HepG2 (cell line): ENCODE data around the gene ARID5B. TPM values are rescaled to one million over a fixed set of nuclear protein-coding genes. Genes with fewer than 3 reads are reported as not detected.

Source experiments
- ATAC-seq: fragments of 200-7000 bp; cut with Tn5 transposase; 3 replicates; pipeline ENCODE4 v1.9.1; 2020; ENCODE audit warnings: mild to moderate bottlenecking, moderate library complexity
- BruUV-seq: library from RNA; stranded (reverse); fragments of 400-500 nt; replicated peaks from 2 replicates; lab custom pipeline; 2021; lab: Mats Ljungman, UMichigan
- CTCF ChIA-PET: fragments of 300-600 bp; formaldehyde crosslinking; extraction: SDS; loops from one replicate; lab custom pipeline; 2021; ENCODE audit warnings: low total read pairs, inconsistent platforms, low intra/inter-chr PET ratio; lab: Yijun Ruan, JAX
- POLR2A ChIA-PET: fragments of 350-600 bp; sonication (Branson Sonifier 250); formaldehyde crosslinking; loops from one replicate; lab custom pipeline; 2020; ENCODE audit warnings: antibody characterized with exemption, inconsistent platforms; lab: Yijun Ruan, JAX
- DNase-seq: peaks from one replicate; pipeline ENCODE4 v3.0.0-alpha.2; 2015; ENCODE audit warnings: low spot score
- FAIRE-seq: peaks from 3 replicates; lab custom pipeline; 2011; peaks lifted over from hg19 to GRCh38; lab: Jason Lieb, UNC
- H2AFZ ChIP-seq: one replicate; pipeline ENCODE4 v1.6.1; 2011; ENCODE audit warnings: low read length, inconsistent platforms
- H3K27ac ChIP-seq: fragments of 300-600 bp; 3 replicates; pipeline ENCODE4 v1.8.0; 2011; ENCODE audit warnings: mixed run types, mild to moderate bottlenecking, mixed read lengths, low read length, inconsistent platforms; ENCODE audit not compliant: insufficient read depth; ENCODE audit errors: extremely low read length
- H3K27me3 ChIP-seq, 2 experiments: fragments of 200-600 bp in 1 of 2; 2 replicates in 1 of 2; 3 replicates in 1 of 2; pipeline versions ENCODE4 v1.6.0 to v1.8.0; 2011; ENCODE audit warnings: low read length in 2 of 2, mild to moderate bottlenecking in 2 of 2, moderate library complexity in 2 of 2, inconsistent platforms in 1 of 2; ENCODE audit not compliant: insufficient read depth in 2 of 2, control insufficient read depth in 1 of 2
- H3K36me3 ChIP-seq, 2 experiments: fragments of 200-600 bp in 1 of 2; replicated peaks in 1 of 2; 2 replicates in 1 of 2; 3 replicates in 1 of 2; pipeline versions ENCODE4 v1.5.1 to v1.8.0; 2011; ENCODE audit warnings: low read length in 2 of 2, inconsistent platforms in 1 of 2; ENCODE audit not compliant: insufficient read depth in 2 of 2, control insufficient read depth in 1 of 2
- H3K4me1 ChIP-seq: 2 replicates; pipeline ENCODE4 v1.5.1; 2012; ENCODE audit warnings: low read length, inconsistent platforms; ENCODE audit not compliant: insufficient read depth
- H3K4me2 ChIP-seq: 2 replicates; pipeline ENCODE4 v1.6.0; 2011; ENCODE audit warnings: low read depth, low read length, inconsistent platforms
- H3K4me3 ChIP-seq, 3 experiments: fragments of 200-600 bp in 1 of 3; sonication (generic), shearing (Covaris generic) in 1 of 3; replicated peaks in 1 of 3; 2 replicates each; pipeline ENCODE4 v1.5.1; 2011 to 2016; ENCODE audit warnings: low read length in 3 of 3, inconsistent platforms in 2 of 3, low read depth in 2 of 3, mild to moderate bottlenecking in 2 of 3, control low read depth in 1 of 3, mixed read lengths in 1 of 3; ENCODE audit not compliant: insufficient read depth in 1 of 3
- H3K79me2 ChIP-seq: one replicate; pipeline ENCODE4 v1.6.1; 2011; ENCODE audit warnings: low read length, inconsistent platforms; ENCODE audit not compliant: insufficient read depth
- H3K9ac ChIP-seq: 2 replicates; pipeline ENCODE4 v1.6.0; 2011; ENCODE audit warnings: mild to moderate bottlenecking, low read depth, low read length, inconsistent platforms; ENCODE audit not compliant: insufficient read depth
- H3K9me3 ChIP-seq: 2 replicates; pipeline ENCODE4 v1.5.1; 2012; ENCODE audit warnings: mild to moderate bottlenecking, low read length
- H4K20me1 ChIP-seq: 2 replicates; pipeline ENCODE4 v1.6.0; 2011; ENCODE audit warnings: inconsistent platforms, mild to moderate bottlenecking, low read length, moderate library complexity; ENCODE audit not compliant: insufficient read depth
- CREB1 ChIP-seq, 2 experiments: fragments of 450-650 bp in 1 of 2; IDR thresholded peaks; 2 replicates each; pipeline ENCODE4 v1.6.1; 2016 to 2017; ENCODE audit warnings: control low read depth in 1 of 2, mild to moderate bottlenecking in 1 of 2, missing compliant biosample characterization in 1 of 2, missing genetic modification characterization in 1 of 2
- GLMP ChIP-seq: sonication (generic); formaldehyde crosslinking; IDR thresholded peaks from 2 replicates; pipeline ENCODE4 v1.9.0; 2021; ENCODE audit warnings: missing genetic modification reagents, mild to moderate bottlenecking, borderline replicate concordance
- TARDBP ChIP-seq: sonication (generic); formaldehyde crosslinking; IDR thresholded peaks from 2 replicates; pipeline ENCODE4 v1.8.0; 2022; ENCODE audit warnings: mild to moderate bottlenecking, missing genetic modification reagents
- XRCC5 ChIP-seq: fragments of 200-400 bp; formaldehyde crosslinking; optimal IDR thresholded peaks from 2 replicates; pipeline ENCODE3; 2017; ENCODE audit warnings: mild to moderate bottlenecking, low read length
- ZBTB40 ChIP-seq, 2 experiments: fragments of 450-650 bp in 1 of 2; sonication (generic) in 1 of 2; formaldehyde crosslinking in 1 of 2; IDR thresholded peaks; 2 replicates each; pipeline versions ENCODE4 v1.6.1 to v1.8.0; 2016 to 2022; ENCODE audit warnings: antibody characterized with exemption in 1 of 2, mild to moderate bottlenecking in 1 of 2, missing genetic modification reagents in 1 of 2
- ZBTB46 ChIP-seq: sonication (generic); formaldehyde crosslinking; IDR thresholded peaks from 2 replicates; pipeline ENCODE4 v1.4.0; 2020; ENCODE audit warnings: mild to moderate bottlenecking, missing genetic modification reagents, borderline replicate concordance
- ZNF136 ChIP-seq: sonication (generic); formaldehyde crosslinking; IDR thresholded peaks from 2 replicates; pipeline ENCODE4 v1.8.1; 2022; ENCODE audit warnings: low read depth, mild to moderate bottlenecking, moderate library complexity, missing genetic modification reagents
- ZNF251 ChIP-seq: sonication (generic); formaldehyde crosslinking; IDR thresholded peaks from 2 replicates; pipeline ENCODE4 v1.9.0; 2021; ENCODE audit warnings: mild to moderate bottlenecking, missing genetic modification reagents
- ZNF777 ChIP-seq: sonication (generic); formaldehyde crosslinking; IDR thresholded peaks from 2 replicates; pipeline ENCODE4 v1.4.0; 2020; ENCODE audit warnings: missing genetic modification reagents
- WGBS: methylation state at CpG from one replicate; pipeline ENCODE4 v1.1.6; 2017; ENCODE audit warnings: low lambda C conversion rate; 5-methylcytosine and 5-hydroxymethylcytosine counted together
- in situ Hi-C: cut with HindIII; loops from 2 replicates; pipeline ENCODE4 v1.10.0; 2017; ENCODE audit warnings: low pct_unique_long_range_greater_than_20kb; ENCODE audit not compliant: extremely low pct_ligation_motif_present
- intact Hi-C: fragments of 100-400 bp; cut with micrococcal nuclease; formaldehyde crosslinking; loops from one replicate; pipeline ENCODE4 v1.10.0; 2022; ENCODE audit not compliant: unreplicated experiment
- polyA plus RNA-seq, 8 experiments: library from polyadenylated mRNA; depleted of rRNA in 3 of 8; stranded (reverse) in 7 of 8; unstranded in 1 of 8; fragments of >200 nt; fragmentation: Illumina TruSeq in 4 of 8; extraction: Trizol in 4 of 8; gene quantifications; 2 replicates each; pipeline versions ENCODE4 v1.2.1 to v1.2.3, GENCODE V29; 2011 to 2016; ENCODE audit warnings: low read depth in 4 of 8, missing spikeins in 1 of 8, mixed read lengths in 1 of 8; ENCODE audit not compliant: insufficient read depth in 1 of 8
- total RNA-seq, 5 experiments: library from RNA; depleted of rRNA; stranded (reverse); fragments of >200 nt; fragmentation: Illumina TruSeq; extraction: Trizol; gene quantifications; 2 replicates each; pipeline ENCODE4 v1.2.3, GENCODE V29; 2016; ENCODE audit warnings: low read depth in 1 of 5

The ARID5B gene
- total and polyA plus RNA-seq, 2 of the 13 experiments (the other 11 are each of a cell fraction or from before 2014, with no cell fraction given), result 6.2 to 21.1 TPM

GRCh38 chr10:62047960-62048383 is 146.5 kb downstream of the ARID5B start (continued):
- no peak for TF ChIP-seq ZBTB40 (IDR thresholded peaks at IDR 0.05)
- TF ChIP-seq ZBTB40 (CRISPR knock-in tag; IDR thresholded peaks at IDR 0.05), result no peak

GRCh38 chr10:62048470-62048869 is 147.0 kb downstream of the ARID5B start:
- Histone ChIP-seq H4K20me1 (no peaks in the 10 kb centered on the region), H3K27ac (peak overlapping the region; percentile 89), H2AFZ (no peak overlapping the region), H3K79me2 (peaks cover 63% of the 10 kb centered on the region), H3K9me3 (no peaks in the 10 kb centered on the region), H3K4me2 (peak overlapping the region; percentile 81), H3K27me3 (no peaks in the 10 kb centered on the region; a peak in 1 of 5 replicates), H3K4me3 (peak overlapping the region; percentile 8 to 71 (median 69); a peak in 4 of 6 replicates), H3K4me1 (peaks cover 86% of the 10 kb centered on the region), H3K36me3 (peaks cover 14 to 16% of the 10 kb centered on the region in 2 experiments), H3K9ac (peak overlapping the region; percentile 90)
- ATAC-seq (no peak), FAIRE-seq (no peak), DNase-seq (no peak)
- 24% methylated on average over 5 of the region's 5 CpGs for WGBS
- POLR2A ChIA-PET, result interaction anchor here (0.9 to 7.9 kb wide), 11 partner anchors 10 to 216 kb away, joined by 3 to 156 read pairs (median 7); partner anchors contain the start of gene ARID5B
- in situ Hi-C loops (loop anchor here (5.0 to 10.0 kb wide), 3 partner anchors 49 to 196 kb away; partner anchors contain the start of gene ARID5B), intact Hi-C loops (loop anchor here (2.0 to 5.0 kb wide), 2 partner anchors 34 to 134 kb away; no protein-coding TSS in a partner anchor)
- CTCF ChIA-PET, result no interaction called here
- TSS peak; percentile 93 for BruUV-seq
- TF ChIP-seq CREB1 (IDR thresholded peaks at IDR 0.05) (no peak), CREB1 (CRISPR knock-in tag; IDR thresholded peaks at IDR 0.05) (peak; percentile 11; the same call in 1 of the 2 replicates), TARDBP (no peak), XRCC5 (no peak), GLMP (no peak), ZBTB46 (CRISPR knock-in tag) (0 out of 2 replicates have a peak, but pooled peaks have one; percentile 46), ZNF777 (CRISPR knock-in tag) (no peak), ZNF136 (0 out of 2 replicates have a peak, but pooled peaks have one; percentile 1), ZNF251 (CRISPR knock-in tag) (no peak)
